OCI-LY7 (cell line): ENCODE measurements around the gene ITM2B.

Experiments used
- CTCF ChIP-seq: fragments of 200-600 bp; sonication (generic); conservative IDR thresholded peaks from 2 replicates; pipeline ENCODE4 v1.5.1; 2014; ENCODE audit warnings: mild to moderate bottlenecking, antibody characterized with exemption, low read length, moderate library complexity, mixed read lengths
- EZH2phosphoT487 ChIP-seq: fragments of 200-600 bp; sonication (generic); IDR thresholded peaks from 2 replicates; pipeline ENCODE4 v1.6.1; 2018; ENCODE audit warnings: low read depth, borderline replicate concordance, mild to moderate bottlenecking, mixed run types, antibody characterized with exemption, low read length, moderate library complexity, mixed read lengths

- TF ChIP-seq CTCF (no peak), EZH2phosphoT487 (no peak)
These were observed 33.5 kb upstream of the ITM2B start for GRCh38 chr13:48199404-48199946.
